ENCODE measurements around the gene TMEM97. TPM values are rescaled to one million over a fixed set of nuclear protein-coding genes. Genes with fewer than 3 reads are reported as not detected.

TMEM97 gene
- total RNA-seq, 1 donor from 2014 or later: 2.1 TPM

GRCh38 chr17:28325211-28325610 is 6.2 kb downstream of the TMEM97 start:
- TF ChIP-seq CTCF (IDR thresholded peaks at IDR 0.05; ENCODE audit: borderline replicate concordance): no peak
- H3K27ac ChIP-seq (replicated peaks): no peak overlapping the region
- H3K4me3 ChIP-seq: no peak overlapping the region
- DNase-seq: no peak
- H3K27me3 ChIP-seq (ENCODE audit: low read depth): no peaks in the 10 kb centered on the region
- H3K9me3 ChIP-seq (replicated peaks): no peaks in the 10 kb centered on the region
- peaks cover 24% of the 10 kb centered on the region for H3K36me3 ChIP-seq
- intact Hi-C loops (cut with micrococcal nuclease): no loop called here
- H3K4me1 ChIP-seq: no peaks in the 10 kb centered on the region

GRCh38 chr17:28326114-28326513 is 7.1 kb downstream of the TMEM97 start:
- Histone ChIP-seq H3K9me3 (replicated peaks) (no peaks in the 10 kb centered on the region), H3K27ac (replicated peaks) (no peak overlapping the region), H3K27me3 (ENCODE audit: low read depth) (no peaks in the 10 kb centered on the region), H3K4me3 (no peak overlapping the region), H3K36me3 (peaks cover 33% of the 10 kb centered on the region), H3K4me1 (no peaks in the 10 kb centered on the region)
- no peak for TF ChIP-seq CTCF (IDR thresholded peaks at IDR 0.05; ENCODE audit: borderline replicate concordance)
- intact Hi-C loops (cut with micrococcal nuclease): no loop called here
- no peak for DNase-seq

GRCh38 chr17:28327031-28327607 is 8.1 kb downstream of the TMEM97 start:
- Histone ChIP-seq H3K9me3 (replicated peaks) (no peaks in the 10 kb centered on the region), H3K4me1 (no peaks in the 10 kb centered on the region), H3K27me3 (ENCODE audit: low read depth) (no peaks in the 10 kb centered on the region), H3K36me3 (peaks cover 43% of the 10 kb centered on the region), H3K4me3 (no peak overlapping the region), H3K27ac (replicated peaks) (no peak overlapping the region)
- TF ChIP-seq CTCF (IDR thresholded peaks at IDR 0.05; ENCODE audit: borderline replicate concordance): no peak
- DNase-seq: no peak
- intact Hi-C loops (cut with micrococcal nuclease): no loop called here

- Histone ChIP-seq H3K4me3 (no peak overlapping the region), H3K27me3 (ENCODE audit: low read depth) (no peaks in the 10 kb centered on the region), H3K9me3 (replicated peaks) (no peaks in the 10 kb centered on the region), H3K4me1 (no peaks in the 10 kb centered on the region), H3K27ac (replicated peaks) (no peak overlapping the region), H3K36me3 (peaks cover 46% of the 10 kb centered on the region)
- intact Hi-C loops (cut with micrococcal nuclease): no loop called here
- DNase-seq: no peak
- TF ChIP-seq CTCF (IDR thresholded peaks at IDR 0.05; ENCODE audit: borderline replicate concordance): no peak
These were observed 8.7 kb downstream of the TMEM97 start for GRCh38 chr17:28327709-28328108.

GRCh38 chr17:28328325-28328724 is 9.3 kb downstream of the TMEM97 start:
- no peak for TF ChIP-seq CTCF (IDR thresholded peaks at IDR 0.05; ENCODE audit: borderline replicate concordance)
- intact Hi-C loops (cut with micrococcal nuclease): no loop called here
- no peaks in the 10 kb centered on the region for H3K9me3 ChIP-seq (replicated peaks)
- peaks cover 4% of the 10 kb centered on the region for H3K4me1 ChIP-seq
- no peak overlapping the region for H3K4me3 ChIP-seq
- H3K27me3 ChIP-seq (ENCODE audit: low read depth): no peaks in the 10 kb centered on the region
- no peak for DNase-seq
- peaks cover 46% of the 10 kb centered on the region for H3K36me3 ChIP-seq
- H3K27ac ChIP-seq (replicated peaks): no peak overlapping the region

Data from left ventricle myocardium inferior (tissue), 1 donor.